Activated CD4-positive, alpha-beta T cell treated with anti-CD3 and anti-CD28 coated beads, Interleukin-2, amount 10 ng/mL, durations not matched to agents 24 days and 14 days (primary cell): ENCODE results near the gene GRAMD1B. TPM values are rescaled to one million over a fixed set of nuclear protein-coding genes. Genes with fewer than 3 reads are reported as not detected.
A peak's percentile ranks its signal among the peaks of the same experiment; 100 is the strongest.
"Not testable (repeated sequence)": the region's sequence is repeated elsewhere in the genome, so short reads cannot be mapped to it uniquely, and the experiment has no call there.

Source experiments
- DNase-seq: peaks from one replicate; pipeline ENCODE4 v3.0.0; 2022
- H3K27ac Mint-ChIP-seq: one replicate; pipeline ENCODE4 v1.8.0; 2022; ENCODE audit warnings: mild to moderate bottlenecking, mixed read lengths
- H3K27me3 Mint-ChIP-seq: one replicate; pipeline ENCODE4 v1.8.0; 2022; ENCODE audit warnings: mixed read lengths
- H3K36me3 Mint-ChIP-seq: one replicate; pipeline ENCODE4 v1.8.0; 2022; ENCODE audit warnings: low read depth, mild to moderate bottlenecking, mixed read lengths
- H3K4me1 Mint-ChIP-seq: one replicate; pipeline ENCODE4 v1.8.0; 2021; ENCODE audit warnings: mixed read lengths
- H3K4me3 Mint-ChIP-seq: one replicate; pipeline ENCODE4 v1.8.0; 2022; ENCODE audit warnings: mild to moderate bottlenecking, moderate library complexity, mixed read lengths
- H3K9me3 Mint-ChIP-seq: one replicate; pipeline ENCODE4 v1.8.0; 2021; ENCODE audit warnings: mixed read lengths
- intact Hi-C: fragments of 100-400 bp; cut with micrococcal nuclease; formaldehyde crosslinking; loops from one replicate; pipeline ENCODE4 v1.15.1; 2023
- total RNA-seq: library from RNA; stranded (reverse); gene quantifications from 2 replicates; pipeline ENCODE4 v1.2.3, GENCODE V29; 2022

GRAMD1B gene
- total RNA-seq, 1 donor from 2014 or later: 117 TPM

- intact Hi-C loops: no loop called here
- Mint-ChIP-seq H3K36me3 (peaks cover 55% of the 10 kb centered on the region), H3K4me3 (no peak overlapping the region), H3K4me1 (peaks cover 41% of the 10 kb centered on the region), H3K27me3 (no peaks in the 10 kb centered on the region), H3K9me3 (no peaks in the 10 kb centered on the region), H3K27ac (peak overlapping the region; percentile 23)
- no peak for DNase-seq
Observed at GRCh38 chr11:123461164-123461563, 31.1 kb downstream of the GRAMD1B start.

GRCh38 chr11:123465667-123466066 lies 35.6 kb downstream of the GRAMD1B start:
- Mint-ChIP-seq H3K27ac (peak overlapping the region; percentile 81), H3K4me1 (peaks cover 47% of the 10 kb centered on the region), H3K36me3 (peaks cover 35% of the 10 kb centered on the region), H3K4me3 (peak overlapping the region; percentile 5)
- intact Hi-C loops, H3K27me3 Mint-ChIP-seq, H3K9me3 Mint-ChIP-seq, DNase-seq: not testable (repeated sequence)

- peak overlapping the region; percentile 6 for H3K4me3 Mint-ChIP-seq
Observed at GRCh38 chr11:123466172-123466571, 36.1 kb downstream of the GRAMD1B start.

GRCh38 chr11:123469089-123469488 lies 39.0 kb downstream of the GRAMD1B start:
- peaks cover 46% of the 10 kb centered on the region for H3K4me1 Mint-ChIP-seq

More at GRCh38 chr11:123466172-123466571, 36.1 kb downstream of the GRAMD1B start:
- H3K9me3 Mint-ChIP-seq, intact Hi-C loops, H3K27me3 Mint-ChIP-seq, DNase-seq: not testable (repeated sequence)
- Mint-ChIP-seq H3K36me3 (peaks cover 34% of the 10 kb centered on the region), H3K27ac (peak overlapping the region; percentile 81), H3K4me1 (peaks cover 47% of the 10 kb centered on the region)

DNA sequence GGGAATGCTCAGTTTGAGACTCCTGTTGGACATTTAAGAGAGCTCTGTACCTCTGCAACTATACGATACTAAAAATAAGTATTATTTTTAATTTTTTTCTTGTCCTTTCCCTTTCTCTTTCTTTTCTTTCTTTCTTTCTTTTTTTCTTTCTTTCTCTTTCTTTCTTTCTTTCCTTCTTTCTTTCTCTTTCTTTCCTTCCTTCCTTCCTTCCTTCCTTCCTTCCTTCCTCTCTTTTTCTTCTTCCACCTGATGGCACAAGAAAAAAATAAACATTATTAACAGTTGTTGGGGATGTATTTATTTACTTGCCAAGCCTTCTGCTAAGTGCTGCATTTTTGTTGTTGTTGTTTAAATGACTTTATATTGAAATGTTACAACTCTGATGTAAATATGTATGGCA lies 39.5 kb downstream of the GRAMD1B start:
- peaks cover 44% of the 10 kb centered on the region for H3K4me1 Mint-ChIP-seq

More at GRCh38 chr11:123469089-123469488, 39.0 kb downstream of the GRAMD1B start:
- peaks cover 31% of the 10 kb centered on the region for H3K36me3 Mint-ChIP-seq
- no peaks in the 10 kb centered on the region for H3K27me3 Mint-ChIP-seq
- H3K27ac Mint-ChIP-seq: no peak overlapping the region
- H3K9me3 Mint-ChIP-seq: no peaks in the 10 kb centered on the region
- no peak overlapping the region for H3K4me3 Mint-ChIP-seq
- DNase-seq: no peak
- intact Hi-C loops: no loop called here

DNA sequence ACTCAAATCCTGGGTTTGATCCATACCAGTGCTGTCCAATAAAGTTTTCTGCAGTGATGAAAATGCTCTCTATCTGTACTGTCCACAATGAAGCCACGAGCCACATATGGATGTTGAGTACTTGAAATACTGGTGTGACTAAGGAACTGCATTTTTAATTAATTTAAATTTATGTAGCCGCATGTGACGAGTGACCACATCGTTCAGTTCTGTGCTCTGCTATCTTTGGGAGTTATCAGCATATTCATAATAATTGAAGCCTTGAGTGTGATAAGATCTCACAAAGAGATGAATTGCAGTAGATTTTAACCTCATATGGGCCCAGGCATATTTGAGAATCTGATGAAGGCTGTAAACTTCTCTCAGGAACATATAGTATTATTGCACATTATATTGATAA lies 40.8 kb downstream of the GRAMD1B start:
- intact Hi-C loops: no loop called here
- peak overlapping the region; percentile 0 for H3K27ac Mint-ChIP-seq
- no peaks in the 10 kb centered on the region for H3K27me3 Mint-ChIP-seq
- H3K4me3 Mint-ChIP-seq: no peak overlapping the region
- no peaks in the 10 kb centered on the region for H3K9me3 Mint-ChIP-seq
- H3K4me1 Mint-ChIP-seq: peaks cover 42% of the 10 kb centered on the region
- no peak for DNase-seq
- peaks cover 25% of the 10 kb centered on the region for H3K36me3 Mint-ChIP-seq

More for the DNA sequence above, 39.5 kb downstream of the GRAMD1B start:
- Mint-ChIP-seq H3K4me3 (no peak overlapping the region), H3K27me3 (no peaks in the 10 kb centered on the region), H3K9me3 (no peaks in the 10 kb centered on the region), H3K36me3 (peaks cover 30% of the 10 kb centered on the region), H3K27ac (no peak overlapping the region)
- no peak for DNase-seq
- intact Hi-C loops: no loop called here

- Mint-ChIP-seq H3K4me3 (no peak overlapping the region), H3K9me3 (no peaks in the 10 kb centered on the region), H3K4me1 (peaks cover 33% of the 10 kb centered on the region), H3K27ac (peak overlapping the region; percentile 48), H3K27me3 (no peaks in the 10 kb centered on the region), H3K36me3 (peaks cover 25% of the 10 kb centered on the region)
- intact Hi-C loops: no loop called here
- DNase-seq: no peak
Observed at GRCh38 chr11:123472236-123472935, 42.3 kb downstream of the GRAMD1B start.

GRCh38 chr11:123473941-123474677 lies 44.0 kb downstream of the GRAMD1B start:
- intact Hi-C loops: no loop called here
- peak overlapping the region; percentile 68 for H3K27ac Mint-ChIP-seq
- H3K4me3 Mint-ChIP-seq: no peak overlapping the region
- H3K27me3 Mint-ChIP-seq: no peaks in the 10 kb centered on the region
- H3K36me3 Mint-ChIP-seq: peaks cover 24% of the 10 kb centered on the region
- peaks cover 41% of the 10 kb centered on the region for H3K4me1 Mint-ChIP-seq
- no peaks in the 10 kb centered on the region for H3K9me3 Mint-ChIP-seq
- no peak for DNase-seq

DNA sequence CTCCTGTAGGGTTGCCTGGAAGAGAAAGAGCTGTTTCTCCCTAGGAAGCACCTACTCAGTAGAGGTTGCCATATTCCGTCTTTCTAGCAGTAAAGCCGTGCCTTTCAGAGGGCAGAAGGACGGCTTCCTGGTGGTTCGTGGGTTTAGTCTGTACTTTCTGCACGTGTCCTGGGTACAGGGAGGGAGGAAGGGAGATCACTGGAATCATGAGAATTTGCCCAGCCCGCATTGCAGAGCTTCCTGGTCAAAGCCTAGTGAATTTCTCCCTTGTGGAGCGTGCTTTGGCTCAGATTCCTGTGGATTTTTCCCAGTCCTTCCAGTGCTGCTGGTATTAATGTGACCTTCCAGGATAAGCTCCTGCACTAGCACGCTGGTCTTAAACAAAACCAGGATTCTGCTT lies 44.9 kb downstream of the GRAMD1B start:
- H3K36me3 Mint-ChIP-seq: peaks cover 18% of the 10 kb centered on the region
- no peaks in the 10 kb centered on the region for H3K9me3 Mint-ChIP-seq
- no peak overlapping the region for H3K27ac Mint-ChIP-seq
- H3K4me1 Mint-ChIP-seq: peaks cover 38% of the 10 kb centered on the region
- no peak for DNase-seq
- no peaks in the 10 kb centered on the region for H3K27me3 Mint-ChIP-seq
- H3K4me3 Mint-ChIP-seq: no peak overlapping the region
- intact Hi-C loops: loop anchor here (5.0 kb wide), 1 partner anchor 363 kb away; no protein-coding TSS in a partner anchor

GRCh38 chr11:123475469-123475868 lies 45.4 kb downstream of the GRAMD1B start:
- H3K4me1 Mint-ChIP-seq: peaks cover 42% of the 10 kb centered on the region
- H3K27ac Mint-ChIP-seq: peak overlapping the region; percentile 49
- peaks cover 21% of the 10 kb centered on the region for H3K36me3 Mint-ChIP-seq
- no peaks in the 10 kb centered on the region for H3K27me3 Mint-ChIP-seq
- H3K9me3 Mint-ChIP-seq: no peaks in the 10 kb centered on the region
- no peak overlapping the region for H3K4me3 Mint-ChIP-seq
- intact Hi-C loops: loop anchor here (5.0 kb wide), 1 partner anchor 363 kb away; no protein-coding TSS in a partner anchor
- DNase-seq: no peak

DNA sequence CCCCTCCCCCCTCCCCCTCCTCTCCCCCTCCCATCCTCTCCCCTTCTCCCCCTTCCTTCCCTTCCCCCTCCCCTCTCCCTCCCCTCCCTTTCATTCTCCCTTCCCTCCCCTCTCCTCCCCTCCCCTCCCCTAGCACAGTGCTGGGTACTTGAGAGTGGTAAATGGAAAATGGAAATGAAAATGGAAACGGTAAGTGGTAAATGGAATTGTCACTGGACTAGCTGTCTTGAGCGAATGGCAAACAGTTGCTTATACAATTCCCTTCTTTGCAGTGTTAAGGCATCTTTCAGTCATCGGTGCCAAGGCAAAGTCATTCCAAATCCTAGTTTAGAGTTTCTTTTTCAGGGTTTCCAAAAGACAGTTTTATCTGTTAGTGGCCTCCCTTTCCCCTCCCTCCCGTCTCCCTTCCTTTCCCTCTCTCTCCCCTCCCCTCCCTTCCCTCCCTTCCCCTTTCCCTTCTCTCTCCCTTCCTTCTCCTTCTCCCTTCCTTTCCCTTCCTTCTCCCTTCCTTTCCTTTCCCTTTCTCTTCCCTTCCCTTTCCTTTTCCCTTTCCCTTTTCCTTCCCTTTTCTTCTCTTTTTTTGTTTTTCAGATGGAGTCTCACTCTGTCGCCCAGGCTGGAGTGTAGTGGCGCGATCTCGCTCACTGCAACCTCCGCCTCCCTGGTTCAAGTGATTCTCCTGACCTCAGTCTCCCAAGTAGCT lies 47.3 kb downstream of the GRAMD1B start:
- no peak overlapping the region for H3K4me3 Mint-ChIP-seq
- no peaks in the 10 kb centered on the region for H3K27me3 Mint-ChIP-seq
- peaks cover 53% of the 10 kb centered on the region for H3K4me1 Mint-ChIP-seq
- no peaks in the 10 kb centered on the region for H3K9me3 Mint-ChIP-seq
- no peak for DNase-seq
- H3K27ac Mint-ChIP-seq: peak overlapping the region; percentile 70
- peaks cover 32% of the 10 kb centered on the region for H3K36me3 Mint-ChIP-seq
- intact Hi-C loops: loop anchor here (5.0 kb wide), 1 partner anchor 365 kb away; no protein-coding TSS in a partner anchor

DNA sequence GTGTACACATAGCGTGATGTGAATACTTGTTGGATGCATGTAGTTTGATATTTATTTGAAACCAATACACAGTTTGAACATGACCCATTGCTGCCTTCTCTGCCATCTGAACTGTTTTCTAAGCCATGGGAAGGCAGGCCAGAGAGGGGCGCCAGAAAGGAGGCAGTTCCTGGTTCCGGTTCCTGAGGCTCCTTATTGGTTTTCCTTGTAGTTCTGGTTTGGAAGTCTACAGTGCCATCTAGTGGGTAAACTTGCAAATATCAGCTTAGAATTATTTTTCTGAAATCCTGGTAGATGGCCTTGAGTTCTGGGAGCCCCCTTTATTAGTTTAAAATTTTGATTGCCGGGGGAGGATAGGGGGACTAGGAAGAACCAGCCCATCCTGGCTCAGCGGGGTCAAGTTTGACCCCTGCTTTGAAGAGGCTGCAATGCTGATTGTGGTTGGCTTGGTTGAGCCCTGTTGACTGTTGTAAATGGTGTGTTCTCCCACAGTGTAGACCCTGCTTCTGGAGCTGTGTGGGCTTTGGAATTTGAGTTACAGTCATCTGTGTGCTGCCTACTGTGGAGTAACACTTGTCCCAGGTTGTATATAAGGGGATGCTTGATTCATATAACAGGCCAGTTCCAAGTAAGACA lies 48.4 kb downstream of the GRAMD1B start:
- H3K4me1 Mint-ChIP-seq: peaks cover 55% of the 10 kb centered on the region
- peak; percentile 81 for DNase-seq
- intact Hi-C loops: loop anchor here (1.0 to 5.0 kb wide), 7 partner anchors 24 to 366 kb away; no protein-coding TSS in a partner anchor
- peak overlapping the region; percentile 78 for H3K27ac Mint-ChIP-seq
- peaks cover 35% of the 10 kb centered on the region for H3K36me3 Mint-ChIP-seq
- H3K27me3 Mint-ChIP-seq: no peaks in the 10 kb centered on the region
- H3K4me3 Mint-ChIP-seq: peak overlapping the region; percentile 43
- H3K9me3 Mint-ChIP-seq: no peaks in the 10 kb centered on the region
